GM12875 (cell line): Measurements from ENCODE around the gene TM4SF18.

ENCODE experiments used
- H3K4me3 ChIP-seq: one replicate; pipeline ENCODE4 v1.5.1; 2011; ENCODE audit warnings: low read depth, low read length, control low read depth
- CTCF ChIP-seq: IDR thresholded peaks from 2 replicates; pipeline ENCODE4 v1.5.1; 2011; ENCODE audit warnings: low read depth, mild to moderate bottlenecking, control low read depth, inconsistent platforms, low read length, moderate library complexity, borderline replicate concordance; ENCODE audit not compliant: insufficient read depth

TM4SF18 gene

DNA sequence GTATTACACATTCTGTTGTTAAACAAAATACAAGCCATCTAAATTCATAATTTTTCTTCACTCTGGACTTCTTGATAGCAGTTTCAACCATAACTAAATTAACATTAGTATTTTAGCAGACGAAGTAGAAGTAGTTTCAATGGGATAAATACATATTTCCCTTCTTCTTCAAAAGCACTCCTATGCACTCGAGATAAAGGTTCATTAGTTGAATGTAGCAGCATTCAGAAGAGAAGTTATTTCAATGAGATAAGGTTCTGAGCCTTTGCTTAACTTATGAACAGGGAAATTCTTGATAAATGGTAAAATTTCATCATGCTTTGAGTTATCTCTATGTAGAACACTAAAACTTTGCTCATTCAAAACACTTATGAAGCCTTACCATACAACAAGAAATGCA, 11.8 kb downstream of the TM4SF18 start:
- H3K4me3 ChIP-seq: no peak overlapping the region
- no peak for TF ChIP-seq CTCF

GRCh38 chr3:149321136-149321535, 12.3 kb downstream of the TM4SF18 start:
- H3K4me3 ChIP-seq: no peak overlapping the region
- no peak for TF ChIP-seq CTCF

- H3K4me3 ChIP-seq: no peak overlapping the region
- TF ChIP-seq CTCF: no peak
These were observed 13.7 kb downstream of the TM4SF18 start for GRCh38 chr3:149319750-149320149.

DNA sequence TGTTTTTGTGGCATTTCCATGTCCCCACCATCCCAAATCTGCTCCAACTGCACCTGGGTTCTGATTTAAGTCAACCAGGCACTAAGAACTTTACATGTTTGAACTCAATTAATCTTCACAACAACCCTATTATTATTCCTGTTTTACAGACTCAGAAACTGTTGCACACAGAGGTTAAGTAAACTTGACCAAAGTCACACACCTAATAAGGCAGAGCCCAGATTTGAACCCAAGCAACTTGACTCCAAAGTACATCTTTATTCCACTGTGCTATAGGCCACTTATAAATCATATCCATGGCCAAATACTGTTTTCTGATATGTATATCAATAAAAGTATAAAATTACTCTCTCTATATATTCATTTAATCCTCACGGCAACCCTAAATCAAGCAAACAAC, 16.4 kb downstream of the TM4SF18 start:
- TF ChIP-seq CTCF: no peak
- H3K4me3 ChIP-seq: no peak overlapping the region

DNA sequence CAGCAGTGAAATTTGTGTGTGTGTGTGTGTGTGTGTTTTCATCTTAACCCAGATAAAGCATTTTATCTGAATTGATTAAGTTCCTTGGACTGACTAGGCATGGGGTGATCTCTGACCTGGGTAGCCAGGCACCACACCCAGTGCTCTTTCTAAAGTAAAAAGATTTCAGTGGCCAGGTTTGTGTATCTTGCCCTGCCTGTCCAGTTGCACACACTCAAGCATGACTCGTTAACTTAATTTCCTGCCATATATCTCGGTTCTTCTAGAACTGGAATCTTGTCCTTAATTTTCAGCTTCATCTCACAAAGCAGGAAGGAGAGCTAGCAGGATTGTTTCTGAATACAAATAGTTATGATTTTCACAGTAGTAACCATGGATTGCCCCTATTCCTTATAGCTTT, 17.0 kb downstream of the TM4SF18 start:
- H3K4me3 ChIP-seq: no peak overlapping the region
- TF ChIP-seq CTCF: no peak

GRCh38 chr3:149315694-149316093, 17.7 kb downstream of the TM4SF18 start:
- no peak for TF ChIP-seq CTCF

DNA sequence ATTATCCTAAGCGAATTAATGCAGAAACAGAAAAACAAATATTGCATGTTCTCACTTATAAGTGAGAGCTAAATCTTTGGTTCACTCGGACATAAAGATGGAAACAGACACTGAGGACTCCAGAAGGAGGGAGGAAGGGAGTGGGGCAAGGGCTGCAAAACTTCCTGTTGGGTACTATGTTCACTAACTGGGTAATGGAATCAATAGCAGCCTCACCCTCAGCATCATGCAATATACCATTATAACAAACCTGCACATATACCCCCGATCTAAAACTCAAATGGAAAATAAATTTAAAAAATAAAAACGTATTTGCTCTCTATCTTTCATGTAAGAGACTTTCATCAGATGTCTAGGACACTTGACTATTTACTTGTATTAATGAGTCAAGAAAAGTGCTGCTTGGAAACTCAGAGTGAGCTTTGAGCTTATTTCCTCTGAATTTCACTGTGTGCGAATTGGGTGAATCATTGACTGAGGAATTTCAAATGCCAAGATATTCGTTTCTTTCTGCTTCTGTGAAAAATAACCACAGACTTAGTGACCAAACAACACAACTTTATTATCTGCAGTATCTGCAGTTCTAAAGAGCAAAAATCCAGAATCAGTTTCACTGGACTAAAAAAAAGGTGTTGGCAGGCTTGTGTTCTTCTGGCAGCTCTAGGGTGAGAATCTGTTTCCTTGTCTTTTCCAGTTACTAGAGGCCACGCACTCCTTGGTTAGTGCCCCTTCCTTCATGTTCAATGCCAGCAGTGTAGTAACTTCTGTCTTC, 18.4 kb downstream of the TM4SF18 start:
- TF ChIP-seq CTCF: no peak
- H3K4me3 ChIP-seq: no peak overlapping the region

More at GRCh38 chr3:149315694-149316093, 17.7 kb downstream of the TM4SF18 start:
- no peak overlapping the region for H3K4me3 ChIP-seq
